Measurements from ENCODE around the gene HOGA1.

HOGA1 gene

GRCh38 chr10:97628228-97628627 lies 44.0 kb downstream of the HOGA1 start:
- Mint-ChIP-seq H3K4me3 (no peak overlapping the region), H3K9me3 (no peaks in the 10 kb centered on the region), H3K27ac (peak overlapping the region; percentile 94), H3K36me3 (ENCODE audit: low read depth) (peaks cover 18% of the 10 kb centered on the region), H3K4me1 (peaks cover 16% of the 10 kb centered on the region), H3K27me3 (ENCODE audit: low read depth, poor library complexity) (no peaks in the 10 kb centered on the region)
- DNase-seq = no peak
- no peak for TF ChIP-seq CTCF (IDR thresholded peaks at IDR 0.05)

- Mint-ChIP-seq H3K9me3 (no peaks in the 10 kb centered on the region), H3K27ac (no peak overlapping the region), H3K36me3 (ENCODE audit: low read depth) (peaks cover 18% of the 10 kb centered on the region), H3K4me3 (no peak overlapping the region), H3K27me3 (ENCODE audit: low read depth, poor library complexity) (peaks cover under 1% of the 10 kb centered on the region), H3K4me1 (peaks cover 22% of the 10 kb centered on the region)
- TF ChIP-seq CTCF (IDR thresholded peaks at IDR 0.05) = no peak
- no peak for DNase-seq
These were observed 45.1 kb downstream of the HOGA1 start for GRCh38 chr10:97629289-97629688.

GRCh38 chr10:97631098-97631497 lies 46.9 kb downstream of the HOGA1 start:
- Mint-ChIP-seq H3K4me1 (peaks cover 22% of the 10 kb centered on the region), H3K4me3 (no peak overlapping the region)
- TF ChIP-seq CTCF (IDR thresholded peaks at IDR 0.05) = no peak

GRCh38 chr10:97632949-97633884 lies 49.0 kb downstream of the HOGA1 start, which contains the start of gene MORN4:
MORN4 (minus strand) TSS chr10:97633500; CDS start chr10:97619653, 13,847 bp downstream.
- H3K36me3 Mint-ChIP-seq (ENCODE audit: low read depth) = peaks cover 9% of the 10 kb centered on the region
- H3K4me1 Mint-ChIP-seq = peaks cover 22% of the 10 kb centered on the region
- H3K27ac Mint-ChIP-seq = peak within 1 kb of the TSS; percentile 97
- H3K9me3 Mint-ChIP-seq = no peaks in the 10 kb centered on the region
- peak within 1 kb of the TSS; percentile 98 for H3K4me3 Mint-ChIP-seq
- TF ChIP-seq CTCF (IDR thresholded peaks at IDR 0.05) = no peak
- peaks cover 8% of the 10 kb centered on the region for H3K27me3 Mint-ChIP-seq (ENCODE audit: low read depth, poor library complexity)
- DNase-seq = peak; percentile 92

More at GRCh38 chr10:97631098-97631497, 46.9 kb downstream of the HOGA1 start:
- DNase-seq = no peak
- Mint-ChIP-seq H3K27me3 (ENCODE audit: low read depth, poor library complexity) (peaks cover 6% of the 10 kb centered on the region), H3K27ac (no peak overlapping the region), H3K9me3 (no peaks in the 10 kb centered on the region), H3K36me3 (ENCODE audit: low read depth) (peaks cover 18% of the 10 kb centered on the region)

- Mint-ChIP-seq H3K9me3 (no peaks in the 10 kb centered on the region), H3K4me3 (peak overlapping the region; percentile 98), H3K27ac (peak overlapping the region; percentile 97), H3K4me1 (peaks cover 22% of the 10 kb centered on the region), H3K27me3 (ENCODE audit: low read depth, poor library complexity) (peaks cover 13% of the 10 kb centered on the region), H3K36me3 (ENCODE audit: low read depth) (peaks cover 9% of the 10 kb centered on the region)
- TF ChIP-seq CTCF (IDR thresholded peaks at IDR 0.05) = no peak
- no peak for DNase-seq
These were observed 49.7 kb downstream of the HOGA1 start for GRCh38 chr10:97633921-97634320.

Data from nephron progenitor cell (in vitro differentiated cells).